HFF-Myc (cell line): ENCODE results near the gene SPTBN1.
A peak's percentile ranks its signal among the peaks of the same experiment; 100 is the strongest.

Source experiments
- DNase-seq: peaks from one replicate; pipeline ENCODE4 v3.0.0-alpha.2; 2011; ENCODE audit warnings: low read depth; ENCODE audit errors: extremely low read depth
- H3K4me3 ChIP-seq: replicated peaks from 2 replicates; pipeline ENCODE4 v1.5.1; 2011; ENCODE audit warnings: low read depth, mild to moderate bottlenecking, control low read depth, low read length
- TF ChIP-seq, protein P1 (sequence below): IDR thresholded peaks from 2 replicates; pipeline ENCODE4 v1.5.1; 2012; ENCODE audit warnings: mild to moderate bottlenecking, low read depth, low read length, control low read depth; ENCODE audit errors: missing control alignments

SPTBN1 gene

DNA sequence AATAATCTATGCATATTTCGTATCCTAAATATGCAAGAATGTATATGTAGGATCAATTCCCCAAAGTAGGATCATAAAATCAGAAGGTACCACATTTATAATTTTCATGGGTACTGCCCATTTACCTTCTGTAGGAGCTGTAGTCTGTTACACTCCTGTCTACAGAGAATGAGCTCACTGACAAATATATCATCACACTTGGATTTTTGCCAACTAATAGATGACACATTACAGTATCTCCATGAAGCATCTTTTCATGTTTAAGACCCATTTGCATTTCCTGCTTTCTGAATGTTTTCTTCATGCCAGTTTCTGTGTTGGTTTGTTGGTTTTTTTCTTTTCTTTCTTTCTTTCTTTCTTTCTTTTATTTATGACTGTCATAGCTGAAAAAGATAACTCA, 196.4 kb downstream of the SPTBN1 start:
- H3K4me3 ChIP-seq, result no peak overlapping the region
- no peak for DNase-seq
- TF ChIP-seq, protein P1, sequence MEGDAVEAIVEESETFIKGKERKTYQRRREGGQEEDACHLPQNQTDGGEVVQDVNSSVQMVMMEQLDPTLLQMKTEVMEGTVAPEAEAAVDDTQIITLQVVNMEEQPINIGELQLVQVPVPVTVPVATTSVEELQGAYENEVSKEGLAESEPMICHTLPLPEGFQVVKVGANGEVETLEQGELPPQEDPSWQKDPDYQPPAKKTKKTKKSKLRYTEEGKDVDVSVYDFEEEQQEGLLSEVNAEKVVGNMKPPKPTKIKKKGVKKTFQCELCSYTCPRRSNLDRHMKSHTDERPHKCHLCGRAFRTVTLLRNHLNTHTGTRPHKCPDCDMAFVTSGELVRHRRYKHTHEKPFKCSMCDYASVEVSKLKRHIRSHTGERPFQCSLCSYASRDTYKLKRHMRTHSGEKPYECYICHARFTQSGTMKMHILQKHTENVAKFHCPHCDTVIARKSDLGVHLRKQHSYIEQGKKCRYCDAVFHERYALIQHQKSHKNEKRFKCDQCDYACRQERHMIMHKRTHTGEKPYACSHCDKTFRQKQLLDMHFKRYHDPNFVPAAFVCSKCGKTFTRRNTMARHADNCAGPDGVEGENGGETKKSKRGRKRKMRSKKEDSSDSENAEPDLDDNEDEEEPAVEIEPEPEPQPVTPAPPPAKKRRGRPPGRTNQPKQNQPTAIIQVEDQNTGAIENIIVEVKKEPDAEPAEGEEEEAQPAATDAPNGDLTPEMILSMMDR, result no peak

DNA sequence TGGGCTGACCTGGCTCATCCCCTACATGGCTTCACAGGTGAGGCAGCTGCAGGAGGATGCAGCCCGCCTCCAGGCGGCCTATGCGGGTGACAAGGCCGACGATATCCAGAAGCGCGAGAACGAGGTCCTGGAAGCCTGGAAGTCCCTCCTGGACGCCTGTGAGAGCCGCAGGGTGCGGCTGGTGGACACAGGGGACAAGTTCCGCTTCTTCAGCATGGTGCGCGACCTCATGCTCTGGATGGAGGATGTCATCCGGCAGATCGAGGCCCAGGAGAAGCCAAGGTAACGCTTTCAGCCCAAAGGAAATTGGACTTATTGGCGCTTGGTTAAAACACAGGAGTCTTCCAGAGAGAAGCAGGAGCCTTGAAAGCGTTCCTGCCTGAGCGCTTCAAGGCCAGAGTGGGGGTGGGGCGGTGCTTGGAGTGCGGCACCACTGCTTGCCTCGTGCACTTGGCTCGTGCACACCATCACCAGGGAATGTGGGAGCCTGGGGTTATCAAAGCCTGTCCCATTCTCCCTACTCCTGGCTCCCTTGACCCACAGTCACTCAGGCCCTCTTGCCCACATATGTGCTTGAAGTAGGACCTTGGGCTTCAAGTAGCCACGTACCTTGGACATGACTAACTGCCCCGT, 197.6 kb downstream of the SPTBN1 start:
- TF ChIP-seq, protein P1, result no peak
- no peak overlapping the region for H3K4me3 ChIP-seq
- no peak for DNase-seq

DNA sequence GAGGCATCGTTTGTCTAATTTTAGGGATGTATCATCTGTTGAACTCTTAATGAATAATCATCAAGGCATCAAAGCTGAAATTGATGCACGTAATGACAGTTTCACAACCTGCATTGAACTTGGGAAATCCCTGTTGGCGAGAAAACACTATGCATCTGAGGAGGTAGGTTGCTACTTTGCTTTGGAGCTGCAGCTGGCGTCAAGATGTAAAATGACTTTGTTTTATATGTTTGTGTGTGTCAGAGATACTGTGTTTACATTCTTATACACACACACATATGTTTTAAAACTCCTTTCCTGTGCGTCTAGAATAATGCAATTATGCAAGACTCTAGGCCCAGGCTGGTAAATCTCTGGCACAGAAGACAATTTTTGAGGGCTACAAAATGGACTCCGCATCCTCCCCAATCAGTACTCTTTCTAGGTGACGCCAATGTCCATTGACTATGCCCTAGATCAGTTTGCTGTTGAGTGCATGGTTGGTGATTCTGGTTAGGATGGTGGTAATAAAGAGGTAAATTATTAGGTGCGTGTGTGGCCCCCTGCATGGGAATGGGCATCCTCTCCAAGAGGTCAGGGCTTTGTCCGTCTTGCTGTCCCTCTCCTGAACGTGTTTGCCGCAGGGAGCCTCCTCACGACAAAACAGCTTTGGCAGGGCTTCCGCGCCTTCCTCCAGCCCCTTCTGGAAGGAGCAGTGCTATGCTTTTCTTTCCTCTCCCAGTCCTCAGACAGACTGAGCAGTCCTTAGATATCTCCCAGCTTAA, 199.1 kb downstream of the SPTBN1 start:
- TF ChIP-seq, protein P1, result no peak

GRCh38 chr2:54656863-54657262, 200.7 kb downstream of the SPTBN1 start:
- no peak for DNase-seq
- TF ChIP-seq, protein P1, result no peak
- H3K4me3 ChIP-seq, result no peak overlapping the region

More for the DNA sequence above, 199.1 kb downstream of the SPTBN1 start:
- H3K4me3 ChIP-seq, result no peak overlapping the region
- no peak for DNase-seq

GRCh38 chr2:54657664-54658083, 201.5 kb downstream of the SPTBN1 start:
- no peak overlapping the region for H3K4me3 ChIP-seq
- DNase-seq, result no peak
- TF ChIP-seq, protein P1, result peak; percentile 59

DNA sequence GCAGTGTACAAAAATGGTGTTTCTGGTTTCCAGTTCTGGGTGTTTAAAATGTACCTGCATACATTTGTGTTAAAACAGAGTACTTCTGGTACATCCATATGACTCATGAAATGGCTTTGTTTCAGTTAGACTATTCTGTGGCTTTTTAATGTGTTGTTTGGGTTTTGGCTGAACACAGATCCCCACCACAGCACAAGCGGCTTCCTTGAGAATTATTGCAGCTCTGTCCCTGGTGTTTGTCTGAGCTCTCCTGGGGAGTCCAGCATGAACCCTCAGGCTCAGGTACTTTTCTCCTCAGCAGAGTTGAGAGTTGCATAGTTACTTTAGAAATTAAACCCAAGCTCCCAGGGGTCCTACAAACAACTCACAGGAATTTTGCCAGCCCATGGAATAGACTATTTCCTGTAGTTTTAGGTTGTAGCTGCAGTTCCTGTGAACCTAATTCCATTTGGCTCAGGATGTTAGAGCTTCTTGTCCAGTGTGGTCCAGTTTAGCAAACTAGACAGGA, 202.5 kb downstream of the SPTBN1 start:
- H3K4me3 ChIP-seq, result no peak overlapping the region
- DNase-seq, result no peak
- TF ChIP-seq, protein P1, result no peak
